NCI-H2107 treated with DMSO at 0.1 percent for 48 hours (cell line): ENCODE results near the gene NR2E1.
A peak's percentile ranks its signal among the peaks of the same experiment; 100 is the strongest.

Experiments
- DNase-seq: peaks from one replicate; lab custom pipeline; 2025; ENCODE audit not compliant: unreplicated experiment; lab: John Stamatoyannopoulos, UW

The NR2E1 gene

GRCh38 chr6:108165714-108166663, at the start of gene NR2E1:
Gene NR2E1, plus strand, starts transcription at chr6:108166022. Its CDS starts 744 bp downstream, at chr6:108166766.
- DNase-seq = no peak

- no peak for DNase-seq
Observed at GRCh38 chr6:108116546-108117426, 49.0 kb upstream of the NR2E1 start.

- DNase-seq = no peak
Observed at GRCh38 chr6:108117427-108118358, 48.1 kb upstream of the NR2E1 start.

GRCh38 chr6:108118359-108118724, 47.5 kb upstream of the NR2E1 start:
- no peak for DNase-seq

- DNase-seq = no peak
Observed at GRCh38 chr6:108118810-108119768, 46.7 kb upstream of the NR2E1 start.

- no peak for DNase-seq
Observed at GRCh38 chr6:108119769-108120141, 46.1 kb upstream of the NR2E1 start.

GRCh38 chr6:108120311-108120710, 45.5 kb upstream of the NR2E1 start:
- DNase-seq = no peak

GRCh38 chr6:108121612-108122011, 44.2 kb upstream of the NR2E1 start:
- DNase-seq = no peak

GRCh38 chr6:108123481-108123929, 42.3 kb upstream of the NR2E1 start:
- no peak for DNase-seq

- DNase-seq = no peak
Observed at GRCh38 chr6:108123946-108124345, 41.9 kb upstream of the NR2E1 start.

GRCh38 chr6:108127056-108127455, 38.8 kb upstream of the NR2E1 start:
- no peak for DNase-seq

- DNase-seq = no peak
Observed at GRCh38 chr6:108127826-108128225, 38.0 kb upstream of the NR2E1 start.

GRCh38 chr6:108130262-108130661, 35.6 kb upstream of the NR2E1 start:
- DNase-seq = no peak

- DNase-seq = no peak
Observed at GRCh38 chr6:108132863-108133262, 33.0 kb upstream of the NR2E1 start.

GRCh38 chr6:108133594-108134179, 32.1 kb upstream of the NR2E1 start:
- peak; percentile 44 for DNase-seq

GRCh38 chr6:108134213-108134970, 31.4 kb upstream of the NR2E1 start:
- no peak for DNase-seq

- no peak for DNase-seq
Observed at GRCh38 chr6:108142240-108142639, 23.6 kb upstream of the NR2E1 start.

GRCh38 chr6:108145639-108146038, 20.2 kb upstream of the NR2E1 start:
- no peak for DNase-seq
